Erythroblast (primary cell): ENCODE measurements around the gene CUBN.

ENCODE experiments used
- GATA1 ChIP-seq: IDR thresholded peaks from 2 replicates; pipeline ENCODE4 v1.6.1; 2011; ENCODE audit warnings: low read depth, mild to moderate bottlenecking, control low read depth, low read length, moderate library complexity
- POLR2A ChIP-seq: IDR thresholded peaks from 2 replicates; pipeline ENCODE4 v1.6.1; 2011; ENCODE audit warnings: mild to moderate bottlenecking, low read length

- TF ChIP-seq GATA1 (no peak), POLR2A (no peak)
Measured at GRCh38 chr10:17178006-17178405, 48.4 kb upstream of the CUBN start.
